Left lung (tissue), 10 donors: ENCODE results near the gene ADA. TPM values are rescaled to one million over a fixed set of nuclear protein-coding genes. Genes with fewer than 3 reads are reported as not detected.

Experiments used
- ATAC-seq: fragments of 200-7000 bp; cut with Tn5 transposase; one replicate; pipeline ENCODE4 v1.9.1; 2020; ENCODE audit warnings: moderate library complexity
- DNase-seq, 4 donors: peaks; one replicate each; pipeline ENCODE4 v3.0.0-alpha.2; 2013 to 2020
- H3K27ac ChIP-seq, 2 donors: fragments of 200-600 bp; sonication (generic) in 1 of 2; one replicate each; pipeline versions ENCODE4 v1.5.0 to v1.8.0; 2020 to 2021
- H3K27me3 ChIP-seq, 2 donors: fragments of 200-600 bp; sonication (generic) in 1 of 2; one replicate each; pipeline versions ENCODE4 v1.5.0 to v1.8.0; 2020 to 2021
- H3K36me3 ChIP-seq, 2 donors: fragments of 200-600 bp; sonication (generic) in 1 of 2; one replicate each; pipeline versions ENCODE4 v1.5.0 to v1.8.0; 2020 to 2021
- H3K4me1 ChIP-seq, 2 donors: fragments of 200-600 bp; one replicate each; pipeline ENCODE4 v1.8.0; 2021
- H3K4me3 ChIP-seq, 2 donors: fragments of 200-600 bp; sonication (generic) in 1 of 2; one replicate each; pipeline versions ENCODE4 v1.5.0 to v1.8.0; 2020 to 2021; ENCODE audit warnings: mild to moderate bottlenecking in 1 of 2
- H3K9me3 ChIP-seq, 2 donors: fragments of 200-600 bp; sonication (generic) in 1 of 2; one replicate each; pipeline versions ENCODE4 v1.5.0 to v1.8.0; 2020 to 2021
- CTCF ChIP-seq, 2 donors: fragments of 200-600 bp; sonication (generic) in 1 of 2; IDR thresholded peaks; one replicate each; pipeline versions ENCODE4 v1.5.0 to v1.8.0; 2021; ENCODE audit warnings: antibody characterized with exemption in 2 of 2
- intact Hi-C, 2 donors: fragments of 100-400 bp; cut with DNase I; formaldehyde crosslinking; loops; one replicate each; pipeline versions ENCODE4 v1.11.2 to v1.14.2; 2022
- polyA plus RNA-seq, 6 donors: library from polyadenylated mRNA; unstranded; fragments of 120-200 nt; gene quantifications; one replicate each; pipeline ENCODE4 v1.2.1, GENCODE V29; 2013; ENCODE audit not compliant: insufficient read length in 6 of 6
- total RNA-seq, 2 donors: library from RNA; stranded (reverse); fragmentation: NEBNext Ultra II Directional; extraction: Animal tissue kit (Norgen Biotek cat#: 25700); gene quantifications; one replicate each; pipeline ENCODE4 v1.2.1, GENCODE V29; 2021
- donor health status: DM: no; HTN: yes; CAD: no.
- donor health status: DM: no; HTN: no; CAD: no.

Gene ADA
- total and polyA plus RNA-seq, 8 donors = 5.4 to 15.5 (median 6.9) TPM

GRCh38 chr20:44637042-44637441, 14.5 kb downstream of the ADA start:
- no peak overlapping the region for H3K27ac ChIP-seq
- no peak for TF ChIP-seq CTCF (IDR thresholded peaks at IDR 0.05)
- no peaks in the 10 kb centered on the region for H3K9me3 ChIP-seq
- H3K27me3 ChIP-seq = no peaks in the 10 kb centered on the region
- ATAC-seq = no peak
- intact Hi-C loops = no loop called here
- peaks cover 4 to 5% of the 10 kb centered on the region in 2 donors for H3K4me1 ChIP-seq
- DNase-seq = peak in 1 of 4 donors; percentile 6
- H3K4me3 ChIP-seq = no peak overlapping the region
- peaks cover 0 to 30% of the 10 kb centered on the region in 2 donors for H3K36me3 ChIP-seq

- no peaks in the 10 kb centered on the region for H3K27me3 ChIP-seq
- no peaks in the 10 kb centered on the region for H3K4me1 ChIP-seq
- no peak overlapping the region for H3K27ac ChIP-seq
- peak in 1 of 4 donors; percentile 14 for DNase-seq
- ATAC-seq = no peak
- H3K9me3 ChIP-seq = no peaks in the 10 kb centered on the region
- no peak for TF ChIP-seq CTCF (IDR thresholded peaks at IDR 0.05)
- intact Hi-C loops = no loop called here
- H3K4me3 ChIP-seq = no peak overlapping the region
- H3K36me3 ChIP-seq = peaks cover 0 to 30% of the 10 kb centered on the region in 2 donors
Measured at GRCh38 chr20:44635877-44636276, 15.6 kb downstream of the ADA start.

GRCh38 chr20:44633872-44634600, 17.5 kb downstream of the ADA start:
- intact Hi-C loops = no loop called here
- no peaks in the 10 kb centered on the region for H3K9me3 ChIP-seq
- TF ChIP-seq CTCF (IDR thresholded peaks at IDR 0.05) = no peak
- no peak for DNase-seq
- H3K4me3 ChIP-seq = no peak overlapping the region
- H3K27ac ChIP-seq = no peak overlapping the region
- no peaks in the 10 kb centered on the region for H3K4me1 ChIP-seq
- peaks cover 0 to 30% of the 10 kb centered on the region in 2 donors for H3K36me3 ChIP-seq
- no peak for ATAC-seq
- no peaks in the 10 kb centered on the region for H3K27me3 ChIP-seq

GRCh38 chr20:44633187-44633810, 18.2 kb downstream of the ADA start:
- no peak for ATAC-seq
- Histone ChIP-seq H3K4me1 (no peaks in the 10 kb centered on the region), H3K36me3 (peaks cover 0 to 35% of the 10 kb centered on the region in 2 donors), H3K27me3 (no peaks in the 10 kb centered on the region), H3K27ac (no peak overlapping the region), H3K4me3 (no peak overlapping the region), H3K9me3 (no peaks in the 10 kb centered on the region)
- TF ChIP-seq CTCF (IDR thresholded peaks at IDR 0.05) = no peak
- DNase-seq = peak in 1 of 4 donors; percentile 4
- intact Hi-C loops = no loop called here

- no peaks in the 10 kb centered on the region for H3K9me3 ChIP-seq
- intact Hi-C loops = no loop called here
- no peak overlapping the region for H3K4me3 ChIP-seq
- no peak for TF ChIP-seq CTCF (IDR thresholded peaks at IDR 0.05)
- H3K4me1 ChIP-seq = no peaks in the 10 kb centered on the region
- ATAC-seq = no peak
- H3K27me3 ChIP-seq = no peaks in the 10 kb centered on the region
- peaks cover 0 to 35% of the 10 kb centered on the region in 2 donors for H3K36me3 ChIP-seq
- DNase-seq = no peak
- no peak overlapping the region for H3K27ac ChIP-seq
Measured at GRCh38 chr20:44632103-44632752, 19.3 kb downstream of the ADA start.
